HG02759 (cell line): ENCODE data around the gene EID1.

Experiments used
- ATAC-seq: cut with Tn5 transposase; IDR thresholded peaks from one replicate; pipeline ENCODE4 v1.9.1; 2021; ENCODE audit warnings: mild to moderate bottlenecking, moderate library complexity; ENCODE audit not compliant: unreplicated experiment

EID1 gene

DNA sequence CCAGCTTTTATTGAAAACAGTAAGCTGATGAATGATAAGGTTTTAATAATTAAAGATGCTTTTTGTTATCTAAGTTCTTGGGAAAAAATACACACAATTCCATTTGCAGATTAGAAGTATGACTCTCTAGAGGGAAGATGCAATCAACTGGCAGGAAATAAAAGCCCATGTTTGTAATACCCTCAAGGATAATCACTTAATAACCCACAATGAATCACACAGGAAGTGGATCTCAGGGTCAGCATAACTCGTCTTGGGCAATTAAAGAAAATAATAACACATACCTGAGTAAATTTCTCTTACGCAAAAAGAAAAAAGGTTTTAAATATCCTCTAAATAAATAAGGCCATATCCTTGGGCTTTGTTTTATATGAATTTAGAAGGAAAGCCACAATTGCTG lies 9.4 kb upstream of the EID1 start:
- ATAC-seq = no peak

DNA sequence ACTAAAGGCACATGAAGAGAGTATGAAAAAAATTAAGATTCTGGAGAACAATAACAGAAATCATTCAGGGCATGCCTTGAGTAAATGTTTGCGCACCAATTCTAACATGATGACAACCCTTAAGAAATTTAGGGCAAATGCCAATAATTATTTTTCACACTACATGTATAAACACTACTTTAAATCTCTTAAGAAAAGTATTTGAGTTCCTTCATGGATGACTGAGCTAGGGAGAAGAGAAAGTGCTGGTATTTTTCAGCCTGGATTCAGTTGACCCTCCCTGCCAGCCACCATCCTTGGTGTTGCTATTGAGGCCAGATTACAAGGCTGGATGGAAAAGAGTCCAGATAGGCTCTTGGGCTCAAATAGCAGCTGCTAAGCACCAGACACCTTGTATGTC lies 8.0 kb upstream of the EID1 start:
- no peak for ATAC-seq

- ATAC-seq = no peak
These were observed 6.4 kb upstream of the EID1 start for GRCh38 chr15:48871542-48871941.

DNA sequence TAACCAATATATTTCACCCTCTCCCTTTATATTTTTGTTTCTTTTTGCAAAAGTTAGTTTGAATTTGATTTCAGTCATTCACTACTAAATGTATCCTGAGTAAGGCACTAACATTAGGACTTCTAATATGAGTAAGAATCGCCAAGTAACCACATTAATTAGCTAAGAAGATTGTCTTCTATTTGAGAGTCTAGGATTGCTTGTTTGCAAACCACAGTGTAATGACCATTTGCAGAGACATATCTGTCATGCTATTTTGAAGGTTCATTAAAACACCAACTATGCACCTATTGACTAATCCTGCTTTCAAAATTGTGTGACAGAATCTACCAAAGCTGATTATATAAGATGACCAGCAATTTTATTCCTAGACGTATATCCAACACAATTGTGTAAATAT lies 5.3 kb upstream of the EID1 start:
- no peak for ATAC-seq

DNA sequence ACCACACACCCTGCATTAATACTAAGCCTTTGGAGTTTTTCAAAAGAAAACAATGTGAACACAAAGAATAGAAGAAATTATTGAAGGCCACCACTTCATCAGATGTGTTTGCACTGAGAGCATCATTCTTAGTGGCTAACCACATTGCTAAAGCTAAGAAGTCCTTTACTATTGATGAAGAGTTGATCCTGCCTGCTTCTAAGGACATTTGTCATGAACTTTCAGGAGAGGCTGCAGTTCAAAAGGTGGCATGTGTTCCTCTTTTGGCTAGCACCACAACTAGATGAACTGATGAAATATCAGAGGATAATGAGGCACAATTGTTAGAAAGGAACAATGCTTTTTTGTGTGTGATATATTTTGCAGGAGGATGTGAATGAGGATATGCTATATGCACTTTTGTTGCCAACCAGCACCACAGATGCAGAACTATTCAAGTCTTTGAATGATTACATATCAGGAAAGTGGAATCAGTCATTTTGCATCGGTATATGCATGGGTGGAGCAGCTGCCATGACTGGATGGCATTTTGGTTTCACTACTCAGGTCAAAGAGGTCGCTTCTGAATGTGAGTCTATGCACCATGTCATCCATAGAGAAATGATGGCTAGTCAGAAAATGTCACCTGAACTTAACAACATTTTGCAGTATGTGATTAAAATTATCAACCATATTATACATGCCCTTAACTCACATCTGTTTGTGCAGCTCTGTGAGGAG lies 2.5 kb upstream of the EID1 start:
- no peak for ATAC-seq

GRCh38 chr15:48876057-48876456 lies 1.9 kb upstream of the EID1 start:
- no peak for ATAC-seq

DNA sequence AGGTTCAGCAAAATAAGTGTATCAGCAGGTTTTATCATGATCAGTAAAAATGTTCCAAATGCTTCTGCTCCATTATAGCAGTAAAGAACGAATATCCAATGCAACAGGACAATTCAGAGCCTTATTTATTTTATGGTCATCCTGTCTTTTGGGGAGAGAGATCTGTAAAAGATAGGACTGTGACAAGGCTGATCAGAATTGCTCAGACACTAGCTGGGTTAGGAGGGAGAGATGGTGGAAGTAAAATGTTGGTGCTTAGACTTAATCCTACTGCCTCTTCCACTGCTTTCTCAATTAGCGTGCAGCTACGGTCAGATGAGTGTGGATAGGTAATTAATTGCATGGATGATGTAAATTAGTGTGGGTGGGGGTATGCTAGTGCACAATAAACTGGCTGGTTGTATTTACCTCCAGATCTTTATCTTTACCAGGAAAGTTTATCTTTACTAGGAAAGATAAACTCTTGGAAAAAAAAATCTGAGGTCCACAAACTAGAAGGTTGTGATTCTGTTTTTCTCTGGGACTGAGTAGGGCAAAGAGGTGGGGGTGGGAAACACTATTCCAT lies 2.2 kb downstream of the EID1 start:
- ATAC-seq = no peak

- ATAC-seq = no peak
These were observed 5.8 kb downstream of the EID1 start for GRCh38 chr15:48883699-48884098.

- no peak for ATAC-seq
These were observed 9.2 kb downstream of the EID1 start for GRCh38 chr15:48887144-48887543.

DNA sequence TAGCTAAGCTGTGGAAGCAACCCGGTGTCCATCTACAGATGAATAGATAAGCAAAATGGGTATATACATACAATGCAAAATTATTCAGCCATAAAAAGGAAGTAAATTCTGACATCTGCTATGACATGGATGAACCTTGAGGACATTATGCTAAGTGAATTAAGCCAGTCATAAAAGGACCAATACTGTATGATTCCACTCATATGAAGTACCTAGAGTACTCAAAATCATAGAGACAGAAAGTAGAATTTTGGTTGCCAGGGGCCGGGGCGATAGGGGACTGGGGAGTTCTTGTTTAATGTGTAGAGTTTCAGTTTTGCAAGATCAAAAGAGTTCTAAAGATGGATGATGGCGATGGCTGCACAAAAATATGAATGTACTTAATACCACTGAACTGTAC lies 10.3 kb downstream of the EID1 start:
- no peak for ATAC-seq

DNA sequence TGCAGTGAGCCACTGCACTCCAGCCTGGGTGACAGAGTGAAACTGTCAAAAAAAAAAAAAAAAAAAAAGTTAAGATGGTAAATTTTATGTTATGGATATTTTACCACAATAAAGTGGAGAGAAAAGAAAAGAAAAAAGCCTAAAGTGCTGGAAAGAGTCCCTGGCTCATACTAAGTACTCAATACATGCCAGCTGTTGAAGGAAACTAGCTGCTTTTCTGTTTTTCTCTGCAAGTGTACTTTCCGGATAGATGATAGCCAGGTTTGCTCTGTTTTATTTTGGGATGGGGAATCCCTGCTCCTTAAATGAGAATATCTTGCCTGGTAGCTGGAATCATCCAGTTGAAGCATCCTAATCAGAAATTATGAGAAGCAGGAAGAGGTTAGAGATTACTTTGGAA lies 10.9 kb downstream of the EID1 start:
- ATAC-seq = no peak

DNA sequence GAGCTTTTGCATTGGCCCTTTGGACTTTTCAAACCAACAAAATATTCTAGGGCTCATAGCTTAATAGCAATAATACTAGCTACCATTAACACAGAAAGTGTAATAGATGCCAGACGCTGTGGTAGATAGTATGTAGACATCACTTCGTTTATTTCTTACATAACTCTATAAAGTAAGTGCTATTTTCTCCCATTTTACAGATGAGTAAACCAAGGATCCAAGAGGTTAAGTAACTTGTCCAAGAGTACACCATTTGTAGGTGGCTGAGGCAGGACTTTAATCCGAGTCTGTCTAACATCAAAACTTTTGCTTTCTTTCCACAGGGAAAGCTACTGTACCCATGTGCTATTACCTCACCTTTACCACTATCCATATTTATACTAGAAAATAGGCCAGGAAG lies 12.0 kb downstream of the EID1 start:
- no peak for ATAC-seq

- no peak for ATAC-seq
These were observed 12.5 kb downstream of the EID1 start for GRCh38 chr15:48890375-48890972.

GRCh38 chr15:48891232-48891765 lies 13.4 kb downstream of the EID1 start:
- ATAC-seq = no peak

DNA sequence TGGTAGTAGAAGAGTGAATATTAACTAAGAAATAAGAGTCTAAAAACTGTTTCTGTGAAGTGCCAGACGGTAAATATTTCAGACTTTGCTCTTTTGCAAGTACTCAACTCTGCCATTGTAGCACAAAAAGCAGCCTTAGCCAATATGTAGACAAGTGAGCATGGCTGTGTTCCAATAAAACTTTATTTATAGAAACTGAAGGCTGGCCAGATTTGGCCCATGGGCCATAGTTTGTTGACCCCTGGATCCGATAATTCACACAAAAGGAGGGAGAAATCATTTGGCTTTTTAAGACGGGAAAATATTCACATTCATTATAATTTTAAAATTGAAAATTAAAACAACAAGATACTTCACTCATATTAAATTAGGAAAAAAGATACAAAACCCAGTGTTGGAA lies 15.4 kb downstream of the EID1 start:
- no peak for ATAC-seq

DNA sequence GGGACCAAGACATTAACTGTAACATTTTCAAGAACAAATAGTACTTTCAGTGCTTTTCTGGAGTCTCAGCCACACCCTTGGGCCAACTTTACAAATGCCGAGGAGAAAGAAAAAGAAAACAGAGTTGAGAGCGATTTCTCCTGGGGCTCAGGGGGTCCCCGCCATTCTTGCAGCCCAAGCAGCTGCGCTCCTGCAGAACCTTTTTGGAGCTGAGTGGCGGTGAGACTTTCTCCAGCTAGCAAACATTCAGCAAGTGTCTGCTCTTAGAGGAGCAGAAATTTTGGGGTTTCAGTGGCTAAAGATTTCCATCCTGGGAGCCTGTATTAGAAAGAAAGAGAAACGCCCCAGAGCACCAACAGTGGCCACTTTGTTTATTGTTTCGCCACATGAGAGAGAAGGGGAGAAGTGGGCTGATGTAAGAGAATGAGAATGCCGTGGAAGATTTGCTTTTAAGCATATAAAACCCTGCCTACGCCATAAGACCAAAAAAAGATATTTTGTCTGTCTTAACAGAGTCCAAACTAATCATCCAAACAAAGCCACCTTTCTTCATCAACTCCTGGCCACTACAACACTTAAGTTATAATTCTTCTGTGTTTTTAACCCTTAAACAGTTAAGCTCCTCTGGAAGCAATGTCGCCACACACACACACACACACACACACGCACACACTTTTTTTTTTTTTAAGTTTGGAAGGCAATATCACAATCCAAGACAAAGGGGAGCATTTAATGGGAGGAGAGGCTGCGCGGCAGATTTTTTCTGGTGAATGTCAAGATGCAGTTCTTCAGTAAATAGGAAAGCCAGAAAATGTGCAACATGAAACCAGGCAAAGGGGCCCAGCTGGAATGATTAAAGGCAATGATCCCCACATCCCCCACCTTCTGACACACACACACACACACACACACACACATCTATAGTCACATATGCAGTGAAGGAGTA lies 19.2 kb downstream of the EID1 start:
- no peak for ATAC-seq

DNA sequence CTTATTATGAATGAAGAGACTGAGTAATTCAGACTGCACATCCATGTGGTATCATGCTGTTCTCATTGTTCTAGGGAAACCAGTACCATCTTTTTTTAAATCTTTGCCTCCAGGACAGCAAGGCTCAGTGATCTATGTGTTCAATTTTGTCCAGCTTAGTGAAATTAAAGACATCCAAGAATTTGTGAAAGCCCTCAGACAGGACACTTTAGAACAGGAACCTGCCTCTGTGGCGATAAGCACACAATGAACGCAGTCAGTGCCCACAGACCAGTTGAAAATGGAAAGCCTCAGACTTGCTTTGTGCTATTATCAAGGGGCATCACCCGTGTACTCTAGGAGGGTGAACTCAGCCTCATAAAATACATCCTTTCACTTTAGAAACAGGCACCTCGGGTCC lies 20.1 kb downstream of the EID1 start:
- no peak for ATAC-seq

GRCh38 chr15:48898446-48898845 lies 20.5 kb downstream of the EID1 start:
- no peak for ATAC-seq

DNA sequence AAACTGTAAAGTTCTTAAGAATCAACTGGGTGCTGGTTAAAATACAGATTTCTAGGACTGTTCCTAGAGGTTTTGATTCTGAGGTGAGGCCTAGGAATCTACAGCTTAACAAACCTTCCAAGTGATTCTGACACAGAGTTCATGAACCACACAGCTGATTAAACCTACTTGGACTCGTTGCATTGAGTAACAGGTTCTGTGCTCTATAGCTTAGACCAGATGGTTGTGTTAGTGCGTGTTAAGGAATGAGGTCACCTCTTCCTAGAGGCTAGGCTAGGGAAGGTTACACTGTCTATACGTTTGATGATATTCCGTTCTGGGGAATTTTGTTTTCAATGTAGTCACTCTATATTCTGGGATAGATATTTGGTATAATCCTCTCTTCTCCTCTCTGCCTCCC lies 21.9 kb downstream of the EID1 start:
- ATAC-seq = no peak

GRCh38 chr15:48904758-48905157 lies 26.8 kb downstream of the EID1 start:
- ATAC-seq = no peak

- no peak for ATAC-seq
These were observed 27.3 kb downstream of the EID1 start for GRCh38 chr15:48905216-48905615.
